ENCODE measurements around the gene EP400. TPM values are rescaled to one million over a fixed set of nuclear protein-coding genes. Genes with fewer than 3 reads are reported as not detected.

Gene EP400
- total and polyA plus RNA-seq, 2 of the 4 experiments (the other 2 are of a cell fraction), result 4.3 to 11.4 TPM

DNA sequence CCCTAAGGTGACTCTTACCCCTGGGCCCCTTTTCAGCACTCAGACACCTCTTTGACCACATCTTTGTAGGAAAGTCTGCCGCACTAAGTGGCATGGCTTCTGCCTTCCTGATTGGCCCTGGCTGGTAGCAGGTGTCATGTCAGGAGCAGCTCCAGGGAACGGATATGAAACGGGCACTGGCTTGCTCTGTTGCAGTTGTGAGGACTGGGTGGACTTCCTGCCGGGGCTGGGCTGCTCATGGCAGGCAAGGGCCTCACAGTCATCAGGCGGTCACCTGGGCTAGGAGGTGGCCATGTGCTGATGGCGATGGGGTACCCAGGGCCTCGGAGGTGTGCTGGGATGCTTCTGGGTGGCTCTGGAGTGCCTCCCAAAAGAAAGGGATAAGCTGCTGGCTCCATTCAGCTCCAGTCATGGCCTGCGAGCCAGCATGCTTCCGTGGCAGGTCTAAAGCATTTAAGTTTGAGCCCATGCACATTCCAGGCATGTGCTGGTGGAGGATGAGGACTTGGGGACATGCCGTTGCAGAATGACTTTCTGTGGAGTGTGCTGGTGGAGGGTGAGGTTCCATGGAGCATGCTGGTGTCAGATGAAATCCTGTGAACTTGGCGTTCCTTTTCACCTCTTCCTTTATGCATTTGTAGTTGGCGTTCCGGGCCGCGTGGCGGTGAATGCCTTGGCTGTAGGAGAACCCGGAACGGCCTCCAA lies 77.2 kb downstream of the EP400 start:
- Histone ChIP-seq H3K36me3 (ENCODE audit: control insufficient read depth, insufficient read depth, low read length) (peaks cover 70% of the 10 kb centered on the region), H3K4me3 (ENCODE audit: insufficient read depth, low read depth, low read length) (no peak overlapping the region), H3K27me3 (ENCODE audit: control insufficient read depth, insufficient read depth, low read length) (no peaks in the 10 kb centered on the region), H2BK5ac (ENCODE audit: low read depth, low read length, poor library complexity, severe bottlenecking) (no peak overlapping the region), H3K9ac (ENCODE audit: low read depth, low read length) (no peak overlapping the region), H3K4ac (ENCODE audit: low read depth, low read length) (no peak overlapping the region), H4K8ac (ENCODE audit: low read depth in 2 of 2, low read length in 2 of 2) (no peak overlapping the region), H3K23ac (ENCODE audit: low read depth, low read length) (no peak overlapping the region), H2AK5ac (ENCODE audit: low read depth, low read length) (no peak overlapping the region), H3K9me1 (ENCODE audit: insufficient read depth, low read length) (peaks cover 19% of the 10 kb centered on the region), H2BK15ac (ENCODE audit: low read depth, low read length) (no peak overlapping the region), H3K79me1 (ENCODE audit: low read depth in 1 of 2, low read length in 2 of 2) (peaks cover 2 to 31% of the 10 kb centered on the region in 2 experiments; a peak in 3 of 4 replicates), H3K4me1 (ENCODE audit: control insufficient read depth, insufficient read depth, low read length) (peaks cover 6% of the 10 kb centered on the region), H4K20me1 (ENCODE audit: insufficient read depth, low read length) (peaks cover 4% of the 10 kb centered on the region), H2AK9ac (replicated peaks; ENCODE audit: low read depth, low read length, poor library complexity) (no peak overlapping the region), H4K5ac (ENCODE audit: low read depth, low read length) (no peak overlapping the region), H2BK120ac (ENCODE audit: low read depth, low read length) (no peak overlapping the region), H3K4me2 (ENCODE audit: low read depth, low read length) (no peak overlapping the region), H3K9me3 (ENCODE audit: control insufficient read depth, insufficient read depth, low read length) (no peaks in the 10 kb centered on the region), H2AFZ (replicated peaks; ENCODE audit: low read length, poor library complexity) (no peak overlapping the region), H3K27ac (ENCODE audit: insufficient read depth, low read length) (no peak overlapping the region), H3K14ac (replicated peaks; ENCODE audit: low read depth, low read length) (no peak overlapping the region), H3K56ac (ENCODE audit: extremely low read depth, insufficient read depth, low read length) (no peak overlapping the region), H3K18ac (ENCODE audit: low read depth, low read length) (no peak overlapping the region), H2BK20ac (ENCODE audit: low read depth, low read length) (no peak overlapping the region), H4K91ac (ENCODE audit: insufficient read depth, low read depth, low read length) (no peak overlapping the region)
- TF ChIP-seq RCOR1 (IDR thresholded peaks at IDR 0.05; ENCODE audit: insufficient replicate concordance, low read length) (no peak), NFE2L2 (IDR thresholded peaks at IDR 0.05; ENCODE audit: low read depth, low read length) (no peak), CEBPB (IDR thresholded peaks at IDR 0.05; ENCODE audit: low read depth, low read length) (no peak), SMC3 (IDR thresholded peaks at IDR 0.05; ENCODE audit: low read depth, low read length) (no peak), RFX5 (IDR thresholded peaks at IDR 0.05; ENCODE audit: low read depth, low read length) (no peak), CHD1 (IDR thresholded peaks at IDR 0.05; ENCODE audit: low read depth, low read length) (no peak), FOS (IDR thresholded peaks at IDR 0.05; ENCODE audit: low read depth, low read length) (no peak)
- TF ChIP-seq, protein P1, sequence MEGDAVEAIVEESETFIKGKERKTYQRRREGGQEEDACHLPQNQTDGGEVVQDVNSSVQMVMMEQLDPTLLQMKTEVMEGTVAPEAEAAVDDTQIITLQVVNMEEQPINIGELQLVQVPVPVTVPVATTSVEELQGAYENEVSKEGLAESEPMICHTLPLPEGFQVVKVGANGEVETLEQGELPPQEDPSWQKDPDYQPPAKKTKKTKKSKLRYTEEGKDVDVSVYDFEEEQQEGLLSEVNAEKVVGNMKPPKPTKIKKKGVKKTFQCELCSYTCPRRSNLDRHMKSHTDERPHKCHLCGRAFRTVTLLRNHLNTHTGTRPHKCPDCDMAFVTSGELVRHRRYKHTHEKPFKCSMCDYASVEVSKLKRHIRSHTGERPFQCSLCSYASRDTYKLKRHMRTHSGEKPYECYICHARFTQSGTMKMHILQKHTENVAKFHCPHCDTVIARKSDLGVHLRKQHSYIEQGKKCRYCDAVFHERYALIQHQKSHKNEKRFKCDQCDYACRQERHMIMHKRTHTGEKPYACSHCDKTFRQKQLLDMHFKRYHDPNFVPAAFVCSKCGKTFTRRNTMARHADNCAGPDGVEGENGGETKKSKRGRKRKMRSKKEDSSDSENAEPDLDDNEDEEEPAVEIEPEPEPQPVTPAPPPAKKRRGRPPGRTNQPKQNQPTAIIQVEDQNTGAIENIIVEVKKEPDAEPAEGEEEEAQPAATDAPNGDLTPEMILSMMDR (conservative IDR thresholded peaks at IDR 0.05; ENCODE audit: low read depth, low read length), result no peak
- BruUV-seq (replicated peaks), result no TSS peak
- 100% methylated on average over 7 of the region's 18 CpGs; no CpG with 5 or more reads in 1 of the 2 experiments for WGBS, 2 experiments (ENCODE audit: extremely low coverage in 2 of 2, insufficient read length in 1 of 2)
- ATAC-seq (ENCODE audit: low read depth) (no peak), DNase-seq (no peak)
- intact Hi-C loops (cut with micrococcal nuclease) (no loop called here), in situ Hi-C loops (cut with MboI; ENCODE audit: low sequenced_read_pairs) (no loop called here), dilution Hi-C loops (cut with HindIII; ENCODE audit: low sequenced_read_pairs, unreplicated experiment) (no loop called here)
- ChIA-PET POLR2A (ENCODE audit: unreplicated experiment) (no interaction called here), CTCF (no interaction called here)
